Measurements from ENCODE around the gene OXTR. TPM values are rescaled to one million over a fixed set of nuclear protein-coding genes. Genes with fewer than 3 reads are reported as not detected.

OXTR gene
- total RNA-seq, 2 donors from 2014 or later, result 0.24 to 1.8 TPM

DNA sequence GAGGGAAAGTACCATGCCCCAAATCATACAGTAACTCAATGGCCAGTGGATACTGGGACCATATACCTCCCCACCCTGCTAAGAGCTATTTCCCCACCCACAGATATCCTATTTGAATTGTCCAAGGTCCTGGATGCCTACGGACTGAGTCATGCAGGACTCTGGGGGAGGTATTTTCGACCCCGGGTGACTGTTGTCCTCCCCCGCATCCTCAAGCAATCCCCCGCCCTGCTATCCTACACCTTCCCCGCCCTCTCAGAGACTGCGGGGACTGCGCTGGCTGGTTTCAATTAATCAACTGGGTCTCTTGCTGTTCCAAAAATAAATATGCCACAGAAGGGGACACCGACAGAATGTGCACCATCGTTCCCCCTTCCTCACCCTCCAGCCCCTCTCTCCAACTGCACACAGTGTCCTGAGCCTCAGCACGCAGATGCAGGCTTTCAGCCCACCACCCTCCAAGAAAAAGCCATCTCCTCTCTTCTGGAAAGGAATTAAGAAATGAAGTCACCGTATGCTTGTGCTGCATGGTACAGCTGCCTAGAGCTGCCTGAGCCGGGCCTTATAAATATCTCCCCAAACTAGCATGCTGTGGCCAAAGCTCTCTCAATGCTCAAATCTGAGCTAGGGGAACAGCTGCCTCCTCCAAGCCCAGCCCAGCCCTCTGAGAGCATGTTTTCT lies 27.7 kb downstream of the OXTR start:
- no peaks in the 10 kb centered on the region for H3K27me3 ChIP-seq
- no peaks in the 10 kb centered on the region for H3K36me3 ChIP-seq
- no peaks in the 10 kb centered on the region for H3K4me1 ChIP-seq
- no peaks in the 10 kb centered on the region for H3K9me3 ChIP-seq
- no peak overlapping the region for H3K4me3 ChIP-seq
- intact Hi-C loops (cut with DNase I), result no loop called here
- no peak for DNase-seq
- TF ChIP-seq, protein P1, sequence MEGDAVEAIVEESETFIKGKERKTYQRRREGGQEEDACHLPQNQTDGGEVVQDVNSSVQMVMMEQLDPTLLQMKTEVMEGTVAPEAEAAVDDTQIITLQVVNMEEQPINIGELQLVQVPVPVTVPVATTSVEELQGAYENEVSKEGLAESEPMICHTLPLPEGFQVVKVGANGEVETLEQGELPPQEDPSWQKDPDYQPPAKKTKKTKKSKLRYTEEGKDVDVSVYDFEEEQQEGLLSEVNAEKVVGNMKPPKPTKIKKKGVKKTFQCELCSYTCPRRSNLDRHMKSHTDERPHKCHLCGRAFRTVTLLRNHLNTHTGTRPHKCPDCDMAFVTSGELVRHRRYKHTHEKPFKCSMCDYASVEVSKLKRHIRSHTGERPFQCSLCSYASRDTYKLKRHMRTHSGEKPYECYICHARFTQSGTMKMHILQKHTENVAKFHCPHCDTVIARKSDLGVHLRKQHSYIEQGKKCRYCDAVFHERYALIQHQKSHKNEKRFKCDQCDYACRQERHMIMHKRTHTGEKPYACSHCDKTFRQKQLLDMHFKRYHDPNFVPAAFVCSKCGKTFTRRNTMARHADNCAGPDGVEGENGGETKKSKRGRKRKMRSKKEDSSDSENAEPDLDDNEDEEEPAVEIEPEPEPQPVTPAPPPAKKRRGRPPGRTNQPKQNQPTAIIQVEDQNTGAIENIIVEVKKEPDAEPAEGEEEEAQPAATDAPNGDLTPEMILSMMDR (IDR thresholded peaks at IDR 0.05), result no peak
- H3K9ac ChIP-seq (ENCODE audit: low read depth in 2 of 2, low read length in 2 of 2), result no peak overlapping the region
- H3K27ac ChIP-seq, result no peak overlapping the region

DNA sequence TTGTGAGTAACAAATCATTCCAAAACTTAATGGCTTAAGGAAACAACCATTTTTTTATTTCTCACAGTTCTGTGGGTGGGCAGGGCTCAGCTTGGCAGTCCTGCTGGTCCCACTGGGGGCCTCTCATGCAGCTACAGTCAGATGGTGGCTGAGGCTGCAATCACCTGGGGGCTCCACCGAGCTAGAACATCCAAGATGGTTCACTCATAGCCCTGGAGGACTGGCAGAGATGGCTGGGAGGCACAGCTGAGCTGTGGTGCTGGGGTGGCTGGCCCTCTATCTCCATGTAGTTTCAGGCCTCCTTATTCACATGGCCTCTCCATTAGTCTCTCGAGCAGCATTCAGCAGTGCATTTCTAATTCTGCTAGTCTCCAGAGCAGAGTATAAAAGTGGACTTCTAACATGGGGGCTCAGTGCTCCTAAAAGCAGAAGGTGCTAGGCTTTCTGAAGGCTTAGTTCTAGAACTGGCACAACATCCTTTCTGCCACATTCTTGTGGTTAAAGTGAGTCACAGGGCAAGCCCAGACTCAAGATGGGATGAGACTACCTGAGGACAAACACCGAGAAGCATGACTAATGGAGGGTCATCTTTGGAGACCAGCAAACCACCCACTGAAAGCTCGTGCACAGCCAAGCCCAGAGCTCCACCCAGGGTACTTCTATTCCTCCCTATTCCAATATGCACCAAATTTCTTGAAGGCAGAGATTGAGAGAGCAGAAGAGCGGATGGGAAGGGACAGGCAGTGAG lies 29.5 kb downstream of the OXTR start:
- no peaks in the 10 kb centered on the region for H3K27me3 ChIP-seq
- no peak for DNase-seq
- TF ChIP-seq, protein P1 (IDR thresholded peaks at IDR 0.05), result no peak
- no peaks in the 10 kb centered on the region for H3K9me3 ChIP-seq
- no peaks in the 10 kb centered on the region for H3K4me1 ChIP-seq
- H3K9ac ChIP-seq (ENCODE audit: low read depth in 2 of 2, low read length in 2 of 2), result no peak overlapping the region
- H3K4me3 ChIP-seq, result no peak overlapping the region
- intact Hi-C loops (cut with DNase I), result no loop called here
- no peaks in the 10 kb centered on the region for H3K36me3 ChIP-seq
- no peak overlapping the region for H3K27ac ChIP-seq

DNA sequence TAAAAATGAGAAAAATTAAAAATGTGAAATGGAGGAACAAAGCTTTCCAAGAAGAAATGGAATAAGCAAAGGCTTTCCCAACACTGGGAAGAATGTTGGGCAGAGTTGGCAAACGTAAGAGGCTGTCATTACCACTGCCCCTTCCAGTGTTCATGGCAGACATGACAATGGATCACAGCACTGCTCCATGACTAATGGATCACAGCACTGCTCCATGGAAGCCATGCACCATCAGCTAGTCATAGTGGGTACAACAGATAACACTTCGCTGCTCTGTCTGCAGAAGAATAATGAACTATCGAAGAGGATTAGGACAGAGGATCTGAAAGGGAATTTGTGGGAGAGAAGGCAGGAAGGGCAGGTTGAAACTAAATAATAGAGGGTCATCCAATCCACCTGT lies 30.8 kb downstream of the OXTR start:
- H3K9me3 ChIP-seq, result no peaks in the 10 kb centered on the region
- H3K9ac ChIP-seq (ENCODE audit: low read depth in 2 of 2, low read length in 2 of 2), result no peak overlapping the region
- no peaks in the 10 kb centered on the region for H3K27me3 ChIP-seq
- intact Hi-C loops (cut with DNase I), result no loop called here
- no peaks in the 10 kb centered on the region for H3K36me3 ChIP-seq
- H3K4me1 ChIP-seq, result no peaks in the 10 kb centered on the region
- TF ChIP-seq, protein P1 (IDR thresholded peaks at IDR 0.05), result no peak
- DNase-seq, result no peak
- no peak overlapping the region for H3K27ac ChIP-seq
- H3K4me3 ChIP-seq, result no peak overlapping the region

DNA sequence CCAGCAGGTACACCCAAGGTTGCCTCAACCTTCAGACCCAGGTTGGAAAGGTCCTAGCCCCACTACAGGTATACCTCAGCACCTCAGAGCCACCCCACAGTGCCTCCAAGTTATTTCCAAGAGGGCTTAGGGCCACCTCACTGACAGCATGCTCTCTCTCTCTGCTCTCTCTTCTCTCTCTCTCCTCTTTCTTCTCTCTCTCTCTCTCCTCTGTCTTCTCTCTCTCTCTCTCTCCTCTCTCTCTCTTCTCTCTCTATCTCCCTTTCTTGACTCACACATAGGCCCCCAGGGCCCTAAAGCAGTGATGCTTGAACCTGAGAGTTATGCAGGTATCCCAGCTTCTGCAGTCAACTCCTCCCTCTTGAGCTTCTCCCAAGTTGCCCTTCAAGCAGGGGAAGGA lies 31.6 kb downstream of the OXTR start:
- TF ChIP-seq, protein P1 (IDR thresholded peaks at IDR 0.05), result no peak

DNA sequence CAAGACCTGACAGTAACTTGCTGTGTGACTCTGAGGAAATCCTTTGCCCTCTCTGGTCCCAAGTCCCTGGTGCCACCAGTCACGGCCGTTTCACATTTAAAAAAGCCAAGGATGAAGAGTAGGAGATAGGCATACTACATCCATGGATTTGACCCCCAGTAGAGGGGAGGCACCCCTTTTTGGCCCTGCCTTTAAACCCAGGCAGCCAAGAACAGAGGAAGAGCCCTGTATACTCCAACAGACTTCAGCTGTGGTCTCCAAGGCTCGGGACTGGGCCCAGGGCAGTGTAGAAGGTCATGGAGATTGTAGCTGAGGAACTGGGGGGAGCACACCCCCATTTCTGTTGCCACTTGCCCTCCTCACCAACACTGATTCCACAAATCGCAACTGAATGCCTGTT lies 32.1 kb downstream of the OXTR start:
- DNase-seq, result no peak
- Histone ChIP-seq H3K4me1 (no peaks in the 10 kb centered on the region), H3K36me3 (no peaks in the 10 kb centered on the region), H3K9me3 (no peaks in the 10 kb centered on the region), H3K27me3 (no peaks in the 10 kb centered on the region), H3K4me3 (no peak overlapping the region), H3K27ac (no peak overlapping the region), H3K9ac (ENCODE audit: low read depth in 2 of 2, low read length in 2 of 2) (no peak overlapping the region)
- TF ChIP-seq, protein P1 (IDR thresholded peaks at IDR 0.05), result no peak
- intact Hi-C loops (cut with DNase I), result no loop called here

More for the DNA sequence above, 31.6 kb downstream of the OXTR start:
- no peak for DNase-seq
- no peaks in the 10 kb centered on the region for H3K36me3 ChIP-seq
- no peaks in the 10 kb centered on the region for H3K4me1 ChIP-seq
- no peaks in the 10 kb centered on the region for H3K27me3 ChIP-seq
- intact Hi-C loops (cut with DNase I), result no loop called here
- H3K4me3 ChIP-seq, result no peak overlapping the region
- no peak overlapping the region for H3K27ac ChIP-seq
- H3K9me3 ChIP-seq, result no peaks in the 10 kb centered on the region
- H3K9ac ChIP-seq (ENCODE audit: low read depth in 2 of 2, low read length in 2 of 2), result no peak overlapping the region

Data from colonic mucosa (tissue), 4 donors.